H4 (cell line): ENCODE results near the gene IDUA. TPM values are rescaled to one million over a fixed set of nuclear protein-coding genes. Genes with fewer than 3 reads are reported as not detected.
"Not testable (repeated sequence)": the region's sequence is repeated elsewhere in the genome, so short reads cannot be mapped to it uniquely, and the experiment has no call there.

Experiments
- DNase-seq: peaks from one replicate; pipeline ENCODE4 v3.0.0-alpha.2; 2015; ENCODE audit warnings: low spot score
- total RNA-seq: library from RNA; depleted of rRNA; stranded (reverse); fragments of >200 nt; shearing (Covaris generic); gene quantifications from 2 replicates; pipeline ENCODE4 v1.2.3, GENCODE V29; 2014

Gene IDUA
- total RNA-seq, 1 experiment from 2014 or later = 5.3 TPM

DNA sequence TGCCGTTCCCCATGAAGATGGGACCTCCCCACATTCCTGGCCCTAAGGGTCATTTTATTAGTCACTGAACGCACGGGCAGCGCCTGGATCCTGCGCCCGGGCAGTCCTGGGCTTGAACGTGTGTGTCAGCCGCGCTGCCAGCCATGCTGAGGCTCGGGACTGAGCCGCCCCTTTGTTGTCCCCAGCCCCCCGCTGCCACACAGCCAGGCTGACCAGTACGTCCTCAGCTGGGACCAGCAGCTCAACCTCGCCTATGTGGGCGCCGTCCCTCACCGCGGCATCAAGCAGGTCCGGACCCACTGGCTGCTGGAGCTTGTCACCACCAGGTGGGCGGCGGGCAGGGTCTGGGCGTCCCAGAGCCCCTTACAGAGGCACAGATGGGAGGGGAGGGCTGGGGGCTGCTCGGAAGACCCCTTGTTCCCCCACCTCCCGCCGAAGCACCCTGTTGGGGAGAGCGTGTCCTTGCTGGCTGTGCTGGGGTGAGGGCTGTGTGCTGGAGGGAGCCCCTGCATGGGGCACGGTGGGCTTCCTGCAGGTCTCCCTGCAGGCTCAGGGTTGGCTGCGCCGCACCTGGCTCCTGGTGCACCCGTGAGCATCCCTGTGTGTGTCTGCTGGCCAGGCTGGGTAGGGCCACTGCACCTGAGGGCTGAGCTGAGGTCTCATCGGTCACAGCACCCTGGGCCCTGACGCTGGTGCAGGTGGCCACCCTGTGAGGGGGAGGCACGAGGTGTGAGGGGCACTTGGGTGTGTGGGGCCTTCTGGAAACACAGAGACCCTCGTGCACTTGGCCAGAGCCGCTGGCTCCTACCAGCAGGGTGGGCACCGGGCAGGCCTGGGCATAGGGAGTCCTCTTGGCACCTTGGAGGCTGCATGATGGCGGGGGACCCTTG, 1.0 kb downstream of the IDUA start:
- DNase-seq = peak; percentile 43

DNA sequence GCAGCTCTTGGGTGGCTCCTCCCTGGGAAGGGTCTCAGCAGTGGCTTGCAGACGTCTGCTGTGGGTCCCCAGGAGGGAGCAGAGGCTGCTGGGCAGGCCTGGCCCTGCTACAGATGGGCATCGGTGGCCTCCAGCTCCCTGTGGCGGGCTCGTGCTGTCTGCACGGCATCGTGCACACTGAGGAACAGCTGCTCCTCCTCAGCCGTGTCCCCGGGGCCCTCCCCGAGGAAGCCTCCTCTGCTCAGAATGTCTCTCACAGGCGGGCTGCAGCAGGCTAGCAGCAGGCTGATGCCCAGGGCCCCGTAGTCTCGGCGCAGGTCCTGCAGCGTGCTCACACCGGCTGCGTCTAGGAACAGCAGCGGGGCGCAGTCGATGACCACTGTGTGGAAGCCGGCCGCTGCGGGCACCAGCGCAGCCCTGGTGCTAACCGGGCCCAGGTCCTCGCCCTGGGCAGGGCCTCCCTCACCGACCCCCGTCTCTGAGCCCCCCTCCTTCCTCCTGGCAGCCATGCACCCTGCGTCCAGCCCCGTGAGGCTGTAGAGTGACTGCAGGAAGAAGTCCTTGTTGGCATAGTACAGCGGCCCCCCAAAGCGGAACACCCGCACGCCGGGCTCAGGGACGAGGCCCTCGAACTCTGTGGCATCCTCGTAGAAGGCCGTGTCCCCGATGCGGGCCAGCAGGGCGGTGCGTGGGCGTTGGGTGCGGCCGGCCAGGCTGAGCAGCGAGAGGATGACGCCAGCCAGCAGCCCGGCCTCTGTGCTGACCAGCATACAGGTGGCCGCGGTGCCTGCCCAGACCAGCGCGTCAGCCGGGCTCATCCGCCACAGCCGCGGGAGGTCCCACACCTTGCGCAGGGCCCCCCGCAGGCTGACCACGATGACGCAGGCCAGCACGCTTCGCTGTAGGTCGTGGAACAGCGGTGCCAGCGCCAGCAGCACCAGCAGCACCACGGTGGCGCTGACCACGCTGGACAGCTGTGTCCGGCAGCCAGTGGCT, 2.2 kb downstream of the IDUA start:
- DNase-seq = no peak

DNA sequence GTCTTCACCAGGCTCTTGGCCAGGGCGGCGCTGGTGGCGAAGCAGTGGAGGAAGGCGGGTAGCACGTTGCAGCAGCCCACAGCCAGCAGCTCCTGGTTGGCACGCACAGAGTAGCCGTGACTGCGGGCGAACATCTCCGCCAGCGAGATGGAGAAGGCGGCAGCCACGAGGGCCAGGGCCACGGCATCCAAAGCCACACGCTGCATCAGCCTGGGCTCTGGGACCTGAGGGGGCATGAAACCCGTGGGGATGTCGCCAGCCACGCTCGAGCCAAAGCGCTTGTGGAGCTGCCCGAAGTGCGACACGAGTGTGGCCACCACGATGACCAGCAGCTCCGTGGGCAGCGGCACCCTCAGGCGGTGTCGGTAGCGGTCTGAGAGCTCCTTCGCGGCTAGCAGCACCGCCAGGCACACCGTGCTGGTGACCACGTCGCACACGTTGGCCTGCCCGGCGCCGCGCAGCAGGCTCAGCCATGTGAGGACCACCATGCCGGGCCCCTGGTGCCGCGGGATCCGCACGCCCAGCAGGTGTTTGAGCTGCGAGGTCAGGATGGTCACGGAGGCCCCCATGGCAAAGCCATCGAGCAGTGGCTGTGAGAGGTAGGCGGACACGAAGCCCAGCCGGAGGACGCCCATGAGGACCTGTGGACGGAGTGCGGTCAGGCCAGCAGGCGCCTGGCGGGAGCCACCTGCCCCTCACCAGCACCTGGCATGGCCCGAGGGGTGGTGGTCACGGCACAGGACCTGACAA, 3.1 kb downstream of the IDUA start:
- no peak for DNase-seq

DNA sequence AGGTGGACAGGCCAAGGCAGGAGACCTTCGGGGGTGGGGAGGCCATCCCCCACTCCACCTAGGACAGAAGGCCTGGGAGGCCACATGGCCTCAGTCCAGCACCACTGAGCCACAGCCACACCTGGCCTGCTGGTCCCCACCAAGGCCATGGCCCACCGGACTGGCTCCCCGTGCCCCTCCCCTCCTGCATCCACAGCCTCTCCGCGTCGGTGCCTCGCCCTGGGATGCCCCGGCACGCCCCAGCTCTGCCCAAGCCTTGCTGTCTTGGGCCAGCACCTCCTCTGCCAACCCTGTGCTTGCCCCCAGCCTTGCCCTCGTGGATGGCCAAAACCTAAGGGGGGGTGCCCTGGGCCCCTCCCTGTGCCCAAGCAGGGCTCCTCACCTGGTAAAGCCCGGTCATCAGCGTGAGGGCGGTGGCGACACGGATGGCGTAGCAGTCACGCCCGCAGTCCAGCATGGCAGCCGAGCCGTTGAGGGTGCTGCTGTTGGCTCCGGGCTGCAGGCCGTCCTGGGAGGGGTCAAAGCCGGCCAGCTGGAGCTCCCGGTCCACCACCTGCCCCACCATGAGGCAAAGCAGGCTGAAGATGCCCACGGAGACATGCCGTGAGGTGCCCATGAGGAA, 4.0 kb downstream of the IDUA start:
- no peak for DNase-seq

DNA sequence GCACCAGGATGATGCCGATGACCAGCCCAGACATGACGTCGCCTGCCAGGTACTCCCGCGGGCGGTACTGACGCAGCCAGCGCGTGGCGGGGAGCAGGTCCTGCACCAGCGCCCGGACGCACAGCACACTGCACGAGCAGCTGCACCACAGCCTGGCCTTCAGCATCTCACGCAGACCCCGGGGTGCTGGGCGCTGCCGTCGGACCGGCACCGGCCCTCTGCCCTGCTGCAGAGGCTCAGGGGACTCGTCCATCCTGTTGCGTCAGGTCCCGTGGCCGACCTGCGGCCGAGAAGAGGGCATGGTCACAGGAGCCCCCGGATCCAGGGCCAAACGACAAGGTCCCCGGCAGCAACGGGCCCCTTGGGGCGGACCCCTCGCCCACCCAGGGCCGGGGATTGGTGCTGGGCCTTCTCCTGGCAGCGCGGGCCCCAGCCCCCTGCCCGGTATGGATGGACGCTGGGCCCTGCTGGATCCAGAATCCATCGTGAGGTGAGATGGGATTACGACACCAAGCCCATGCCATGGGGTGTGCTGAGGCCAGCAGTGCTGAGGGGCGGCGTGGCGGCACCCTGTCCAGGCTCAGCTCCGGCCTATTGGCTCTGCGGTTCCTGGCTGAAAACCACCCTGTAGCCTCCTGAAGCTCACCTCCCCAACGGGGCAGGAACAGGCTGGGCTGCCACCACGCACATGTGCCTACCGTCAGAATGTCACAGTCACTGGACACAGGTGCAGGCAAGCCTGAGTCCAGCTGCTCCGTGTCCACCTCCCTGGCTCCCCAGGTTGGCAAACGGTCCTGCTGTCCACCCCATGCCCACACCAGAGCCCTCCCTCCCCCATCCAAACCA, 4.8 kb downstream of the IDUA start:
- DNase-seq = no peak

DNA sequence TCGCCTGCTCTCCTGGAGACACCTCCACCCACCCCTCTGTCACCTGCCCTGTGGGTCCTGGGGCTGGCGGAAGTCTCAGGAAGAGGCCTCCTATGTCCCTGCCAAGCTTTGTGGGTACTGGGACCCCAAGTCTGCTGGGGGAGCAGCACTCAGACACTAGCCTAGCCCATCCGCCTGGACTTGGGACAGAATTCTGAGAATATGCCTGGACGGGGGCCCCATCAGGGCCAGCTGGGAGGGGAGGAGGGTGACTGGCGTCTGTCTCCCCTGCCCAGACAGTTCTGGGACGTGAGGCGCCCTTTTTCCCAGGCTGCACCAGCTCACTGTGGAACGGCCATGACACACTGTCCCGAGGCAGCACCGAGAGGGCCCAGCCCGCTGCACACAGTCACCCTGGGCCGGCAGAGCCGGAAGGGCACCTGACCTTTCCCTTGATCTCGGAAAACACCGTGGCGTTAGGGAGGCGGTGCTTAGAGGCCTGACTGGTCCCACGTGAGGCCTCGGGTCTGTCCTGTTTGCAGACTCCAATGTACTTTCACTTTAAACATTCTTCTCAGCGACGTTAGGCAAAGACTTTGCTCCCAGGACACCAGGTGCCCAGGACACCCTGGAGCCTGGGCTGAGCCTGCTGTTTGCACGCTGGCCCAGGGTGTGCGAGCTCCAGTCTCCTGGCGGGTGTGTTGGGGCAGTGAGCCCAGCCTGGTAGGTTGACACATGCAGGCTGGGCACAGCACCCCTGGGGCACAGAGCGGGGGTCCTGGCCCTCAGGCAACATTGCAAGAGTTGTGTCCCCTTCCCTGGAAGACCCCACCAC, 5.7 kb downstream of the IDUA start:
- DNase-seq = no peak

DNA sequence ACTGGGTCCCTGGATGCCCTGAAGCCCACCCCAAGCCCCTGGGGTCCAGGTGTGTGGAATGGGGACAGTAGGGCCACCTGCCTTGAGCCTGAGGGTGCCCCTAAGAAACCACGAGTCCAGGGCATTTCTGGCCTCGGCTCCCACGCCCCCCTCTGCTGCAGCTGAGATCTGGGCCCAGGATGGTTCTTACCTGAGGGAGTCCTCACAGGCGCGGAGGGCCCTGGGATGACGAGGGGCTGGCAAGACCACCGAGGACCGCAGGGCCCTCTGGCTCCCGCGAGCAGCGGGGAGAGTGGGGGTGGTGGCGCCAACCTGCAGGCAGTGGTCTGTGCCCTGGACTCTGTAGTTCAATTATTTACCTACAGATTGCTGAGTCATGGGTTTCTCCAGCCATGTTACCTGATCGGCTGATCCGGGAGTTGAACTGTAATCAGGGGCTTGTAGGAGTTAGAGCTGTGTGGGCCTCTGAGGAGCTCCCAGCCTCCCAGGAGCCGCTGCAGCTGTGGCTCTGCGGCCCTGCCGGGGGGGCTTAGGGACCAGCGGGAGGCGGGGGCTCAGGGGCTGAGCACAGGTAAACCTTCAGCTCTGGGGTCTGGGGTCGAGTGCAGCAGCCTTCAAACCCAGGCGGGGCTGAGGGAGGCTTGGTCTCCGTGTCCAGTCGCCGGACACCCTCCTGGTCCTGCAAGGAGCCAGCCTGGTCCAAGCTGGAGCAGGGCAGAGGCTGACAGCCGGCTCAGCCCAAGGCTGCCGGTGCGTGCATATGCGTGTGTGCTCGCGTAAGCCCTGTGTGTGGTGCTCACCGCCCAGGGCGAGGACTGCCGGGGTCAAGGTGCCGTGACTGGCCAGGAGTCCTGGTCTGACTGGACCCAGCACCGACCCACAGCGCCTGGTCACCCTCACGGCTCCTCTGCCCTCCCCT, 6.5 kb downstream of the IDUA start, which contains the start of gene SLC26A1:
Gene SLC26A1 (minus strand): TSS at position 294 of the 919 bp plus-strand sequence. CDS start 1,701 bp downstream, outside the sequence.
- DNase-seq = no peak

DNA sequence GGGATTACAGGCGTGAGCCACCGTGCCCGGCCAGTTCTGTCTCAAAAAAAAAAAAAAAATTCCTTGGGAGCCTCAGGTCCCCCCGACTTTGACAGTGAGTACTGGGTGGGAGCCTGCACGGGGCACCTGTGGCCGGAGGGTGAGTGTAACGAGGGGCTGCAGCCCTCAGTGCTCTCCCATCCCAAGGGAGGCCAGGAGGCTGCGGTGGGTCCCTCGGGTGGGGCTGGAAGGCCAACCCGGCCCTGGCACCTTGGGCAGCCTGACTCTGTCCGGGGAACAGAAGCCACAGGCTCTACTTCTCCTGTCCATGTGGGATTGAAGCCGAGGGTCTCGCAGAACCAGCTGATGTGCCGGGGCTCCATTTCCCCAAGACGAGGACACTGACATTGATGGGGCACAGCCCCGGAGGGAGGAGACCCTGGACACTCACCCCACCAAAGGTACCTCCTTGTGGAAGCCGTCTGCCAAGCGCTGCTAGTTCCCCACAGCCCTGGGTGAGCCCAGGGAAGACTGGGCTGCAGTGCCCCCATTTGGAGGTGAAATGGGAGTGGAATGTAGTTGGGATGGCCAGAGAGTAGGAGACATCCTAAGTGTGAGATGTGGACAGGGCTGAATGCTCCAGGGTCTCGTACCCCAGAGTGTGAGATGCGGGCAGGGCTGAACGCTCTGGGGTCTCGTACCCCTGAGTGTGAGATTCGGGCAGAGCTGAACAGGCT, 8.6 kb downstream of the IDUA start:
- DNase-seq = no peak

DNA sequence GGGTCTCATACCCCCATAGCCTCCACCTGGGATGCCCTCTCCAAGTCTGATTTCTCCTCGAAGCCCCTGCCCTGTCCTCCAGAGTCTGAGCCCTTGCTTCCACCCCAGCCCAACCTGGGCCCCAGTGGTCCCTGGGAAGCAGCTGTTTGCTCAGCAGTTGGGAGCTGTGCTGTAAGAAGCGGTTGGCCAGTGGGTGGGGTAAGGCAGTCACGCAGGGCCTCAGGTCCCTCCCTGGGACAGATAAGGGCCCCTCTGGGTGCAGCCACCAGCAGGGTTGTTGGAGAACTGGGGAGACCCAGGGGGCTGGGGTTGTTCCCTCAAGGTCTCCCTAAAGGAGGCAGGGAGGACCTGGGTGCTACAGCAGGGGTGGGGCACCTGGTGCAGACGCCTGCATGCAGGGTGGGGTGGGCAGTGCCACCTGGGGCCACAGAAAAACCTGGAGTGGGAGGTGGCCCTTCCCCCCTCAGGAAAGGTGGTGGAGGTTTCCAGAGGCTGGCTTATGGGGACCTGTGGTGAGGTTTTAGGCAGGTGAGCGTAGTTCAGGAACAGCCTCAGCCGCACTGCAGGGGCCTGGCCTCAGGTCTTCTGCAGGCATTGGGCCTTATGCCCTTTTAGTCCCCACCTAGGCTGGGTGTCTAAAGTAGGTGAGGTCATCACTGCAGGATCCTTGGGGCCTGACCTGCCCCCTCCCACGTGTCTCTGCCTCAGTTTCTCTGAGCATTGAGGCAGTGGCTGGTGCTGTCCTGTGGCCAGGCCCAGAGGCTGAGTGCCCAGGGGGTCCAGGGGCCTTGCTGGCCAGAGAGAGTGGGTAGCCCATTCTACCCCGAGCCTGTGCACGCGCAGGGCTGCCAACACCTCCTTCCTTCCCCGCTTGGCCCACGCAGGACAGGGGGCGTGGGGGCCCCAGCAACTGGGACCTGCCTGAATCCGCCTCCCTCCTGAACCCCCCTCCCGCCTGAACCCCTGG, 9.5 kb downstream of the IDUA start:
- DNase-seq = no peak

DNA sequence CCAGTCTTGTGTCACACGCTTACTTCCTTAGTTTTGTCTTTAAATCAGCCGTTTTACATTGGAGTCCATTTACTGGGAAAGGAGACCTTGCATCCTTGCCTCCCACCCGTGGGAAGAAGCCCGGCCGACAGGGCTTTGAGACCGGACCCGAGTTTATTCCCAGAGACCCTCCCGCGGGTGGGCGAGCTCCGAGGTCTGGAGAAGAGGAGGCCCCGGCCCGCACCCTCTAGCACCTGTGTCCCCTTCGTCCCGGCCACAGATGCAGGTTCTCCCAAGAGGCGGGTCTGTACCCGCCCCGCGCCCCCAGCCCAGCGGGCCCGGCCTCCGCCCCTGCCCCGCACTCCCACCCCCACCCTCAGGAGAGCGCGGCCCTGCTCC, 10.1 kb downstream of the IDUA start:
- DNase-seq = no peak

DNA sequence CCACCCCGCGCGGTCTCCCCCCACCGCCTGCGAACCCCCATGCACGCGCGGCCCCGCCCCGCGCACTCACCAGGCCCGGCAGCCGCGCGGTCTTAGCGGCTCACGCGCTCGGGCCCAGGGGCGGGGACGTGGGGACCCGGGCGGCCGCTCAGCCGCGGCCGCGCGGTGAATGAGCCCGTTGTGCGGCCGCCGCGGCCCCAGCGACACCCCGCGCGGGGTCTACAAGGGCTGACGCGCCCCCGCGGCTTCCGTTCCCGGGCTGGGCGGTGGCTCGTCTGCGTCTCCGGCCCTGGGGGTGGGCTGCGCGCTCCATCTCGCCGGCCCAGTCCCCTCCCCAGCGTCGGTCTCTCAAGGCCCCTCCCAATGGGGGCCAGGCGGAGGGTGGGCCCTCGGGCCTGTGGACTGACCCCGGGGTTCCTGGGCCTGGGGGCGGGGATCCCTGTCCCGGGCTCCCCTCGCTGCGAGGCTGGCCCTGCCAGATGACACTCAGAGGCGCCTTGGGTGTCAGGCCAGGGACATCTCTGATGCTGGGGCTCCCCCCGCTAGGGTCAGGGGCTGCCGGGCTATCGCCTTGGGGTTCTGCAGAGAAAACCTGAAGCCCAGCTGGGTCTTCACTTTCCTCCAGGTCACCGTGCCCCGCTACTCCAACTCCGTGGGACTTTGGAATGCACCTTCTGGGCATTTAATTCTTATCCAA, 10.7 kb downstream of the IDUA start:
- DNase-seq = no peak

DNA sequence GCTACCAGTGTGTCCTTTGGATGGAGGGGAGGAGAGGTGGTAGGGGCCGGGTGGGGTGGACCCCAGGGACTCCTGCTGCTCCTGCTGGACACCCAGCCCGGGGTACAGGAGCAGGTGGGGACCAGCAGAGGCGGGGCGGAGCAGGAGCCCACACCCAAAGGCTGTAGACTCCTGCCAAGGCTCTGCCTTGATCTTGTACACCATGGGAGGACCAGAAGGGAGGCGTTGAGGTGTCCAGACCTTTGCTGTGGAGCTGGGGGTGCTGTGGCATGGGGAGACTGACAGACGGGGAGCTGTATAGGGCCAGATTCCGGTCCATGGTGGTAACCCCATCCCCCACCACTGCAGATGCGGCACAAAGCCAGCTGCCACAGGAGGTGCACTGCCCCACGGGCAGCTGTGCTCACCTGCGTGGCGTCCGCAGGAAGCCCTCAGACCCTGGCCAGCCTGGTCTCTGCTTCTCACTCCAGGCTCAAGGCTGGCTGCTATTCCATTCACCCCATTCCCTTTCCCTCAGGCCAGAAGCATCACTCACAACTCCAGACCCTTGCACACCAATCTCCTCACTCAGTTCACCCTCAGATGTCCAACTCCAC, 11.3 kb downstream of the IDUA start:
- DNase-seq = no peak

DNA sequence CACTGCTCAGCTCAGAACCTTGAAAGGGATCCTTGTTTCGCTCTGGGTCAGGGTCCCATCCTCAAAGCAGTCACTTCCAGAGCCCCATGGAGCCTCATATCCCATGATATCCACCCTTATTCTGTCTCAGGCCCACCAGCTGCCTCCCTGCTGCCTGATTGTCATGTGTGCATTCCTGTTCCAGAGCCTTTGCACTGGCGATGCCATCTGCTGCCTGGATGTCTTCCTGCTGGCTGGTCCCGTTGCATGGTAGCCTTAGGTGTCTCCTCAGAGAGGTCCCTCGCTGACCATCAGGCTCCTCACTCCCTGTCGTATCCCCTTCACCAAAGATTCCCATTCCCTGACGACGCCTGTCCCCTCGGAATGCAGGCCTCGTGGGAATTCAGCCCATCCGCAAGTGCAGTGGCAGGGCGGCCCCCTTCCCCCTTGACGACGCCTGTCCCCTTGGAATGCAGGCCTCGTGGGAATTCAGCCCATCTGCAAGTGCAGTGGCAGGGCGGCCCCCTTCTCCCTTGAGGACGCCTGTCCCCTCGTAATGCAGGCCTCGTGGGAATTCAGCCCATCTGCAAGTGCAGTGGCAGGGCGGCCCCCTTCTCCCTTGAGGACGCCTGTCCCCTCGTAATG, 12.5 kb downstream of the IDUA start:
- not testable (repeated sequence) for DNase-seq

DNA sequence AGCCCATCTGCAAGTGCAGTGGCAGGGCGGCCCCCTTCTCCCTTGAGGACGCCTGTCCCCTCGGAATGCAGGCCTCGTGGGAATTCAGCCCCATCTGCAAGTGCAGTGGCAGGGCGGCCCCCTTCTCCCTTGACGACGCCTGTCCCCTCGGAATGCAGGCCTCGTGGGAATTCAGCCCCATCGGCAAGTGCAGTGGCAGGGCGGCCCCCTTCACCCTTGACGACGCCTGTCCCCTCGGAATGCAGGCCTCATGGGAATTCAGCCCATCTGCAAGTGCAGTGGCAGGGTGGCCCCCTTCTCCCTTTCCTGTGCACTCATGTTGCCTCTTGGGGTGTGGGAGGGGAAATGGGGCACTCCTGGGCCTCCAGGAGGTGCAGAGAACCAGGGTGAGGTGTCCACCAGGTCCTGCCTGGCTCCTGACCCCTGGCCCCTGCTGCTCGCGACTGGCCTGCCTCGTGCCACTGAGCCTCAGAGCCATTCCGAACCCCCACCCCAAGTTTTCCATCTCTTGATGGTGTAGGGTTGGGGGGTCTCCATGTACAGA, 13.1 kb downstream of the IDUA start:
- DNase-seq = no peak
